HG03442 (cell line): ENCODE results near the gene PDE7B.

Source experiments
- ATAC-seq: cut with Tn5 transposase; IDR thresholded peaks from one replicate; pipeline ENCODE4 v1.9.1; 2021; ENCODE audit warnings: mild to moderate bottlenecking, moderate library complexity; ENCODE audit not compliant: unreplicated experiment

Gene PDE7B

GRCh38 chr6:135976585-135976984, 125.1 kb downstream of the PDE7B start:
- ATAC-seq, result no peak

- no peak for ATAC-seq
Measured at GRCh38 chr6:135983093-135983492, 131.6 kb downstream of the PDE7B start.

GRCh38 chr6:135983718-135984343, 132.3 kb downstream of the PDE7B start:
- ATAC-seq, result no peak

GRCh38 chr6:135985471-135985870, 134.0 kb downstream of the PDE7B start:
- no peak for ATAC-seq

GRCh38 chr6:135987226-135987625, 135.7 kb downstream of the PDE7B start:
- ATAC-seq, result no peak

- no peak for ATAC-seq
Measured at GRCh38 chr6:135990439-135990838, 138.9 kb downstream of the PDE7B start.

GRCh38 chr6:135990855-135991464, 139.5 kb downstream of the PDE7B start:
- ATAC-seq, result no peak

- ATAC-seq, result no peak
Measured at GRCh38 chr6:135992739-135993138, 141.2 kb downstream of the PDE7B start.

- no peak for ATAC-seq
Measured at GRCh38 chr6:135993361-135993760, 141.9 kb downstream of the PDE7B start.

- no peak for ATAC-seq
Measured at GRCh38 chr6:135994857-135995544, 143.5 kb downstream of the PDE7B start.

GRCh38 chr6:135995545-135995898, 144.0 kb downstream of the PDE7B start:
- no peak for ATAC-seq

- ATAC-seq, result no peak
Measured at GRCh38 chr6:135996668-135997067, 145.2 kb downstream of the PDE7B start.

GRCh38 chr6:135999393-135999792, 147.9 kb downstream of the PDE7B start:
- no peak for ATAC-seq

- ATAC-seq, result no peak
Measured at GRCh38 chr6:136007345-136007744, 155.8 kb downstream of the PDE7B start.

- ATAC-seq, result no peak
Measured at GRCh38 chr6:136011475-136011874, 160.0 kb downstream of the PDE7B start.

GRCh38 chr6:136012198-136012887, 160.8 kb downstream of the PDE7B start:
- no peak for ATAC-seq

GRCh38 chr6:136012943-136013342, 161.4 kb downstream of the PDE7B start:
- no peak for ATAC-seq

GRCh38 chr6:136014454-136015437, 163.2 kb downstream of the PDE7B start:
- no peak for ATAC-seq

- ATAC-seq, result no peak
Measured at GRCh38 chr6:136015531-136015930, 164.0 kb downstream of the PDE7B start.
